A549 (cell line): ENCODE data around the gene E2F1. TPM values are rescaled to one million over a fixed set of nuclear protein-coding genes. Genes with fewer than 3 reads are reported as not detected.

Experiments used
- ATAC-seq, 2 experiments: fragments of 200-7000 bp in 1 of 2; fragments of >200 bp in 1 of 2; cut with Nextera tagmentation in 1 of 2; cut with Tn5 transposase in 1 of 2; 3 replicates each; pipeline versions ENCODE4 v1.8.0 to v1.9.1; 2018 to 2020; ENCODE audit warnings: mild to moderate bottlenecking in 1 of 2, moderate library complexity in 1 of 2
- CTCF ChIA-PET: fragments of 300-600 bp; sonication (Branson Sonifier 250); formaldehyde crosslinking; extraction: SDS; loops from one replicate; lab custom pipeline; 2021; ENCODE audit warnings: antibody characterized with exemption, inconsistent platforms; lab: Yijun Ruan, JAX
- POLR2A ChIA-PET: fragments of 350-600 bp; formaldehyde crosslinking; extraction: SDS; loops from one replicate; lab custom pipeline; 2021; ENCODE audit warnings: antibody characterized with exemption, inconsistent platforms; lab: Yijun Ruan, JAX
- DNase-seq, 2 experiments: peaks; one replicate each; pipeline versions ENCODE4 v3.0.0 to v3.0.0-alpha.2; 2011 to 2016; ENCODE audit warnings: low read depth in 1 of 2, low spot score in 1 of 2
- FAIRE-seq: peaks from 2 replicates; lab custom pipeline; 2011; peaks lifted over from hg19 to GRCh38; lab: Jason Lieb, UNC
- H3K27ac ChIP-seq, 2 experiments: fragments of >200 bp; sonication (Bioruptor Twin); formaldehyde crosslinking; 3 replicates each; pipeline ENCODE4 v1.5.1; 2016 to 2017
- H3K4me1 ChIP-seq: fragments of >200 bp; sonication (Bioruptor Twin); formaldehyde crosslinking; 3 replicates; pipeline ENCODE4 v1.6.1; 2016
- H3K4me2 ChIP-seq: fragments of >200 bp; sonication (Bioruptor Twin); formaldehyde crosslinking; 3 replicates; pipeline ENCODE4 v1.6.1; 2016
- H3K4me3 ChIP-seq: fragments of >200 bp; sonication (Bioruptor Twin); formaldehyde crosslinking; 3 replicates; pipeline ENCODE4 v1.5.1; 2016
- H3K9me3 ChIP-seq: fragments of >200 bp; sonication (Bioruptor Twin); formaldehyde crosslinking; 3 replicates; pipeline ENCODE4 v1.6.1; 2016
- BHLHE40 ChIP-seq: IDR thresholded peaks from 2 replicates; pipeline ENCODE4 v1.6.1; 2012; ENCODE audit warnings: low read depth, low read length, inconsistent platforms
- CHD4 ChIP-seq: fragments of 200-600 bp; sonication (generic); IDR thresholded peaks from 2 replicates; pipeline ENCODE4 v1.6.1; 2016; ENCODE audit warnings: antibody characterized with exemption, mild to moderate bottlenecking, borderline replicate concordance
- E2F6 ChIP-seq: IDR thresholded peaks from 2 replicates; pipeline ENCODE4 v1.6.1; 2012; ENCODE audit warnings: low read depth, borderline replicate concordance
- EHF ChIP-seq: fragments of 250-450 bp; sonication (Bioruptor Pico); IDR thresholded peaks from 2 replicates; pipeline ENCODE4 v1.5.0; 2020; ENCODE audit warnings: mild to moderate bottlenecking
- EP300 ChIP-seq, 2 experiments: fragments of >200 bp; sonication (Bioruptor Twin); formaldehyde crosslinking; IDR thresholded peaks; 2 replicates in 1 of 2; 3 replicates in 1 of 2; pipeline ENCODE4 v1.6.1; 2016 to 2017
- ESRRA ChIP-seq: fragments of 150-350 bp; IDR thresholded peaks from 2 replicates; pipeline ENCODE4 v1.6.1; 2014; ENCODE audit warnings: mild to moderate bottlenecking, low read length, borderline replicate concordance
- FOXS1 ChIP-seq: fragments of 250-450 bp; sonication (Bioruptor Pico); IDR thresholded peaks from 2 replicates; pipeline ENCODE4 v1.5.0; 2020; ENCODE audit warnings: mild to moderate bottlenecking, moderate library complexity
- HDAC2 ChIP-seq: fragments of 200-600 bp; sonication (generic); IDR thresholded peaks from 2 replicates; pipeline ENCODE4 v1.6.1; 2016
- NFE2L2 ChIP-seq: fragments of 150-350 bp; conservative IDR thresholded peaks from 2 replicates; pipeline ENCODE4 v1.6.1; 2014; ENCODE audit warnings: low read length
- PBX3 ChIP-seq: IDR thresholded peaks from 2 replicates; pipeline ENCODE4 v1.6.1; 2012
- RAD21 ChIP-seq, 2 experiments: fragments of >200 bp in 1 of 2; sonication (Bioruptor Twin) in 1 of 2; formaldehyde crosslinking in 1 of 2; IDR thresholded peaks in 1 of 2; conservative IDR thresholded peaks in 1 of 2; 2 replicates in 1 of 2; 3 replicates in 1 of 2; pipeline ENCODE4 v1.6.1; 2012 to 2018; ENCODE audit warnings: inconsistent platforms in 1 of 2
- RARB ChIP-seq: fragments of 250-450 bp; sonication (Bioruptor Pico); IDR thresholded peaks from 2 replicates; pipeline ENCODE4 v1.8.0; 2021; ENCODE audit warnings: mild to moderate bottlenecking, moderate library complexity
- RCOR1 ChIP-seq: fragments of 150-350 bp; IDR thresholded peaks from 2 replicates; pipeline ENCODE4 v1.6.1; 2014; ENCODE audit warnings: antibody characterized with exemption, low read length, low read depth
- REST ChIP-seq: fragments of 200-600 bp; sonication (generic); IDR thresholded peaks from 2 replicates; pipeline ENCODE4 v1.6.1; 2016; ENCODE audit warnings: antibody characterized with exemption, mild to moderate bottlenecking, moderate library complexity
- RFX5 ChIP-seq: fragments of 450-650 bp; IDR thresholded peaks from 2 replicates; pipeline ENCODE4 v1.7.1; 2014; ENCODE audit warnings: antibody characterized with exemption, mild to moderate bottlenecking, moderate library complexity
- SREBF2 ChIP-seq: fragments of 450-650 bp; IDR thresholded peaks from 2 replicates; pipeline ENCODE4 v1.6.1; 2014; ENCODE audit warnings: mild to moderate bottlenecking, moderate library complexity
- USF2 ChIP-seq: fragments of 450-650 bp; IDR thresholded peaks from 2 replicates; pipeline ENCODE4 v1.6.1; 2014; ENCODE audit warnings: antibody characterized with exemption
- ZNF302 ChIP-seq: fragments of 250-450 bp; sonication (Bioruptor Pico); IDR thresholded peaks from 2 replicates; pipeline ENCODE4 v1.9.0; 2021; ENCODE audit warnings: inconsistent platforms, mild to moderate bottlenecking, moderate library complexity
- WGBS: methylation state at CpG from one replicate; pipeline ENCODE4 v1.1.6; 2017; ENCODE audit errors: missing lambda C conversion rate; 5-methylcytosine and 5-hydroxymethylcytosine counted together
- polyA plus RNA-seq, 4 experiments: library from polyadenylated mRNA; depleted of rRNA in 3 of 4; stranded (reverse); fragments of >200 nt; fragmentation: RNase III in 1 of 4; extraction: RNeasy Plus Mini Kit Qiagen cat#74134 plus additional on column Dnase treatment in 1 of 4; gene quantifications; 2 replicates in 3 of 4; 3 replicates in 1 of 4; pipeline ENCODE4 v1.2.3, GENCODE V29; 2011 to 2017
- TF ChIP-seq, protein P1 (sequence below): fragments of 250-450 bp; sonication (Bioruptor Pico); IDR thresholded peaks from 2 replicates; pipeline ENCODE4 v1.5.0; 2021; ENCODE audit warnings: mild to moderate bottlenecking, moderate library complexity, borderline replicate concordance
- TF ChIP-seq, protein P2 (sequence below): fragments of >200 bp; sonication (Bioruptor Twin); formaldehyde crosslinking; IDR thresholded peaks from 3 replicates; pipeline ENCODE4 v1.6.1; 2016

Gene E2F1
- polyA plus RNA-seq, 2 of the 4 experiments (the other 2 are of a cell fraction) = 17.9 to 35.8 TPM

DNA sequence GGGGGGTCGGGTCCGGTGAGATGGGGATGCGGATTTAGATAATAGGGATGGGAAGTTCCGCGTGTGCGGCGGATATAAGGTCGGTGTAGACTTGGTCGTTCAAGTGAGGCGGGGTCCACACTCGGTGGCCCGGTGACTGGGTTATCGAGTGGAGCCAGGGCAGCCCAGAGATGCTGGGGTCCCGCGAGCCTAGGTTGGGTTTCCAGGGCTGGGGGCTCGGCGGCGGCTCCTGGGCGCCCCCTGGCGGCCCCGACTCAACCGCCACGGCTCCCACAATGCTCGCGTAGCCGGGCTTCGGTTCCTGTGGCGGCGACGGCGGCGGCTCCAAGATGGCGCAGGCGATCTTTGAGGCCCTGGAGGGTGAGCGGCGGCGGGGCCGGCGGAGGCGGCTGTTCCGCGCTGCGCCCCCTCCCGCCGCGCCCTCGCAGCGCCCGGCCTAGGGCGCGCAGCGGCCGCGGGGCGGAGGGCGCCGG lies 45.5 kb upstream of the E2F1 start, which contains the start of gene ZNF341 (continued):
- TF ChIP-seq FOXS1 (CRISPR knock-in tag) (no peak), ESRRA (no peak), BHLHE40 (no peak), EP300 (IDR thresholded peaks at IDR 0.05) (0 out of 5 replicates have a peak, but pooled peaks of 1 of the 2 experiments have one; percentile 41), CHD4 (no peak)

DNA sequence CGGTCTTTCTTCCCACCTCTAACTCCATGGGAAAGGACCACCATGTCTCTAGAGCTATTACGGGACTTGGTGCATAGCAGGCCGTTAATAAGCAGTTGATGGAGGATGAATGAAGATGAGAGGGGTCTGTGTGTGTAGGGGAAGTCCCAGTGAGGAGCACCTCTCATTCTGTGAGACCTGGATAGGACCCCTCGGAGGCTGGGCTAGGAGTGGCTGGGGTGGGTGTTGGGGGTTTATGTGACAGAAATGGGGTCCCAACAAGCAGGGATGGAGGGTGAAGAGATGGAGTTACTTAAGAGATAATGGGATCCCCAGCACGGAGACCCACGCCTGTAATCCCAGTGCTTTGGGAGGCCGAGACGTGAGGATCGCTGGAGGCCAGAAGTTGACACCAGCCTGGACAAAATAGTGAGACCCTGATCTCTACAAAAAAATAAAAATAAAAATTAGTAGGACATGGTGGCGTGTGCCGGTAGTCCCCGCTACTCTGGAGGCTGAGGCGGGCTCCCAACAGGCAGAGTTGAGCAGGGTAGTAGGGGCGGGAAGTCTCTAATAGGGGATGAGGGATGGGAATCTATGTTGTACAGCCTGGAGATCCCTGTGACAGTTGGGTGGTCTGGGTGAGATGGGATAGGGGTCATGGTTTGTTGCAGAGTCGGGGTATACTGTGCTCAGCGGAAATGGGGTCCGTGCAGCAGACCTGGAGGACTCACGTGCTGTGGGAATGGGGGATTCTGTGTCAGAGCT lies 44.9 kb upstream of the E2F1 start:
- peak overlapping the region; percentile 97 for H3K4me2 ChIP-seq
- peak overlapping the region; percentile 58 for H3K4me3 ChIP-seq
- TF ChIP-seq NFE2L2 = no peak
- TF ChIP-seq RAD21 (conservative IDR thresholded peaks at IDR 0.05 in 1 of 2, IDR thresholded peaks at IDR 0.05 in 1 of 2) = no peak
- peaks cover 28% of the 10 kb centered on the region for H3K4me1 ChIP-seq
- 79% methylated on average over 18 of the region's 18 CpGs for WGBS
- H3K9me3 ChIP-seq = peaks cover 11% of the 10 kb centered on the region
- no peak for FAIRE-seq
- H3K27ac ChIP-seq = peak overlapping the region; percentile 98
- POLR2A ChIA-PET = interaction anchor here (1.3 to 2.5 kb wide), 3 partner anchors 11 to 262 kb away, joined by 8 to 14 read pairs (median 12); partner anchors contain the start of genes CBFA2T2, PXMP4 and RALY
- DNase-seq = no peak
- CTCF ChIA-PET = interaction anchor here (0.6 to 2.3 kb wide), 6 partner anchors 8 to 102 kb away, joined by 3 to 10 read pairs (median 4); no protein-coding TSS in a partner anchor
- no peak for ATAC-seq

- DNase-seq = no peak
- POLR2A ChIA-PET = no interaction called here
- H3K27ac ChIP-seq = no peak overlapping the region
- H3K4me1 ChIP-seq = peaks cover 25% of the 10 kb centered on the region
- CTCF ChIA-PET = interaction anchor here (1.3 kb wide), 1 partner anchor 9 kb away, joined by 4 read pairs; the partner anchor contains the start of gene PXMP4
- no peak overlapping the region for H3K4me3 ChIP-seq
- WGBS = 71% methylated on average over 4 of the region's 4 CpGs
- ATAC-seq = no peak
- H3K4me2 ChIP-seq = no peak overlapping the region
- no peak for TF ChIP-seq PBX3
- TF ChIP-seq USF2 = no peak
- no peak for TF ChIP-seq EHF (CRISPR knock-in tag)
- TF ChIP-seq, protein P1, sequence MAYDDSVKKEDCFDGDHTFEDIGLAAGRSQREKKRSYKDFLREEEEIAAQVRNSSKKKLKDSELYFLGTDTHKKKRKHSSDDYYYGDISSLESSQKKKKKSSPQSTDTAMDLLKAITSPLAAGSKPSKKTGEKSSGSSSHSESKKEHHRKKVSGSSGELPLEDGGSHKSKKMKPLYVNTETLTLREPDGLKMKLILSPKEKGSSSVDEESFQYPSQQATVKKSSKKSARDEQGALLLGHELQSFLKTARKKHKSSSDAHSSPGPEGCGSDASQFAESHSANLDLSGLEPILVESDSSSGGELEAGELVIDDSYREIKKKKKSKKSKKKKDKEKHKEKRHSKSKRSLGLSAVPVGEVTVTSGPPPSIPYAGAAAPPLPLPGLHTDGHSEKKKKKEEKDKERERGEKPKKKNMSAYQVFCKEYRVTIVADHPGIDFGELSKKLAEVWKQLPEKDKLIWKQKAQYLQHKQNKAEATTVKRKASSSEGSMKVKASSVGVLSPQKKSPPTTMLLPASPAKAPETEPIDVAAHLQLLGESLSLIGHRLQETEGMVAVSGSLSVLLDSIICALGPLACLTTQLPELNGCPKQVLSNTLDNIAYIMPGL = no peak
- no peak for TF ChIP-seq EP300 (IDR thresholded peaks at IDR 0.05)
- no peak for TF ChIP-seq SREBF2
- TF ChIP-seq HDAC2 = no peak
- no peak for TF ChIP-seq RCOR1
- TF ChIP-seq RFX5 = no peak
- no peak for TF ChIP-seq REST
- no peak for TF ChIP-seq E2F6
- TF ChIP-seq, protein P2, sequence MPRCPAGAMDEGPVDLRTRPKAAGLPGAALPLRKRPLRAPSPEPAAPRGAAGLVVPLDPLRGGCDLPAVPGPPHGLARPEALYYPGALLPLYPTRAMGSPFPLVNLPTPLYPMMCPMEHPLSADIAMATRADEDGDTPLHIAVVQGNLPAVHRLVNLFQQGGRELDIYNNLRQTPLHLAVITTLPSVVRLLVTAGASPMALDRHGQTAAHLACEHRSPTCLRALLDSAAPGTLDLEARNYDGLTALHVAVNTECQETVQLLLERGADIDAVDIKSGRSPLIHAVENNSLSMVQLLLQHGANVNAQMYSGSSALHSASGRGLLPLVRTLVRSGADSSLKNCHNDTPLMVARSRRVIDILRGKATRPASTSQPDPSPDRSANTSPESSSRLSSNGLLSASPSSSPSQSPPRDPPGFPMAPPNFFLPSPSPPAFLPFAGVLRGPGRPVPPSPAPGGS = no peak
- TF ChIP-seq RARB = no peak
- no peak for TF ChIP-seq RAD21 (conservative IDR thresholded peaks at IDR 0.05 in 1 of 2, IDR thresholded peaks at IDR 0.05 in 1 of 2)
- no peak for TF ChIP-seq ZNF302 (CRISPR knock-in tag)
- no peak for FAIRE-seq
- H3K9me3 ChIP-seq = no peaks in the 10 kb centered on the region
Measured at GRCh38 chr20:33729101-33729500, 42.9 kb upstream of the E2F1 start.
